Right lobe of liver (tissue), 6 donors: ENCODE data around the gene PKIG. TPM values are rescaled to one million over a fixed set of nuclear protein-coding genes. Genes with fewer than 3 reads are reported as not detected.
"Not testable (repeated sequence)": the region's sequence is repeated elsewhere in the genome, so short reads cannot be mapped to it uniquely, and the experiment has no call there.

ENCODE experiments used
- ATAC-seq, 4 donors: fragments of 200-7000 bp; cut with Tn5 transposase; one replicate each; pipeline ENCODE4 v1.9.1; 2020; ENCODE audit warnings: mild to moderate bottlenecking in 4 of 4, moderate library complexity in 4 of 4
- DNase-seq, 3 donors: peaks; one replicate each; pipeline ENCODE4 v3.0.0-alpha.2; 2020
- H3K27ac ChIP-seq, 3 donors: fragments of 200-600 bp; one replicate each; pipeline ENCODE4 v1.8.0; 2022
- H3K27me3 ChIP-seq, 2 donors: fragments of 200-600 bp; one replicate each; pipeline ENCODE4 v1.8.0; 2022
- H3K36me3 ChIP-seq, 4 donors: fragments of 200-600 bp; sonication (generic) in 1 of 4; one replicate each; pipeline versions ENCODE4 v1.5.1 to v1.8.0; 2017 to 2022; ENCODE audit warnings: control low read depth in 1 of 4
- H3K4me1 ChIP-seq, 4 donors: fragments of 200-600 bp; sonication (generic) in 1 of 4; one replicate each; pipeline versions ENCODE4 v1.5.1 to v1.8.0; 2017 to 2022; ENCODE audit warnings: control low read depth in 1 of 4
- H3K4me3 ChIP-seq, 3 donors: fragments of 200-600 bp; one replicate each; pipeline ENCODE4 v1.8.0; 2022
- H3K9me3 ChIP-seq, 4 donors: fragments of 200-600 bp; sonication (generic) in 1 of 4; one replicate each; pipeline versions ENCODE4 v1.5.1 to v1.8.0; 2017 to 2022; ENCODE audit warnings: control low read depth in 1 of 4
- CTCF ChIP-seq, 4 donors: fragments of 200-600 bp in 3 of 4; fragments of 450-650 bp in 1 of 4; IDR thresholded peaks; one replicate each; pipeline versions ENCODE4 v1.5.1 to v1.8.0; 2016 to 2022; ENCODE audit warnings: antibody characterized with exemption in 4 of 4, mild to moderate bottlenecking in 2 of 4
- POLR2A ChIP-seq: fragments of 450-650 bp; IDR thresholded peaks from one replicate; pipeline ENCODE4 v1.6.1; 2017; ENCODE audit warnings: antibody characterized with exemption, mild to moderate bottlenecking
- WGBS: methylation state at CpG from one replicate; pipeline ENCODE4 v1.1.6; 2018; ENCODE audit warnings: low coverage, low lambda C conversion rate; ENCODE audit not compliant: insufficient coverage; ENCODE audit errors: missing lambda C conversion rate; 5-methylcytosine and 5-hydroxymethylcytosine counted together
- intact Hi-C, 2 donors: fragments of 100-400 bp; cut with DNase I; formaldehyde crosslinking; loops; one replicate each; pipeline versions ENCODE4 v1.11.2 to v1.14.1; 2022
- total RNA-seq, 6 experiments: library from RNA; depleted of rRNA in 2 of 6; stranded (reverse); fragments of >200 nt in 2 of 6; fragmentation: NEBNext Ultra II Directional in 3 of 6; extraction: Animal tissue kit (Norgen Biotek cat#: 25700) in 3 of 6; gene quantifications; one replicate each; pipeline versions ENCODE4 v1.1.0 to v1.2.4, GENCODE V29; 2016 to 2023
- donor health status: DM: no; HTN: yes; CAD: no.
- donor health status: DM: no; HTN: no; CAD: no.
- donor health status: DM: no; HTN: no; CAD: no.
- donor health status: DM: no; HTN: yes; CAD: no.
- donor health status: DM: no; HTN: yes; CAD: no.

Gene PKIG
- total RNA-seq, 6 experiments from 2014 or later: 11.7 to 31.7 (median 21.8) TPM

GRCh38 chr20:44552950-44553908 is 29.1 kb upstream of the PKIG start:
- no peak overlapping the region for H3K27ac ChIP-seq
- intact Hi-C loops: no loop called here
- ATAC-seq (peak in 1 of 4 donors; percentile 35), DNase-seq (no peak)
- no peaks in the 10 kb centered on the region for H3K27me3 ChIP-seq
- no peak overlapping the region for H3K4me3 ChIP-seq
- H3K36me3 ChIP-seq: no peaks in the 10 kb centered on the region
- no peaks in the 10 kb centered on the region for H3K4me1 ChIP-seq
- no peaks in the 10 kb centered on the region for H3K9me3 ChIP-seq
- WGBS: 64% methylated on average over 6 of the region's 6 CpGs
- TF ChIP-seq POLR2A (no peak), CTCF (IDR thresholded peaks at IDR 0.05) (no peak)

- no peaks in the 10 kb centered on the region for H3K27me3 ChIP-seq
- no peaks in the 10 kb centered on the region for H3K4me1 ChIP-seq
- no peak for TF ChIP-seq CTCF (IDR thresholded peaks at IDR 0.05)
- TF ChIP-seq POLR2A: no peak
- intact Hi-C loops: no loop called here
- no peak for ATAC-seq
- DNase-seq: no peak
- H3K4me3 ChIP-seq: no peak overlapping the region
- no peaks in the 10 kb centered on the region for H3K36me3 ChIP-seq
- no peak overlapping the region for H3K27ac ChIP-seq
- no peaks in the 10 kb centered on the region for H3K9me3 ChIP-seq
Measured at GRCh38 chr20:44559302-44559701, 23.1 kb upstream of the PKIG start.

- no peaks in the 10 kb centered on the region for H3K27me3 ChIP-seq
- no peaks in the 10 kb centered on the region for H3K36me3 ChIP-seq
- intact Hi-C loops: no loop called here
- no peaks in the 10 kb centered on the region for H3K9me3 ChIP-seq
- no peak overlapping the region for H3K4me3 ChIP-seq
- no peak overlapping the region for H3K27ac ChIP-seq
- DNase-seq: no peak
- H3K4me1 ChIP-seq: no peaks in the 10 kb centered on the region
- WGBS: 95% methylated on average over 2 of the region's 2 CpGs
- TF ChIP-seq POLR2A: no peak
- no peak for TF ChIP-seq CTCF (IDR thresholded peaks at IDR 0.05)
- no peak for ATAC-seq
Measured at GRCh38 chr20:44560229-44560628, 22.1 kb upstream of the PKIG start.

- H3K36me3 ChIP-seq, ATAC-seq, H3K27me3 ChIP-seq, H3K4me1 ChIP-seq, intact Hi-C loops, H3K9me3 ChIP-seq, DNase-seq, H3K27ac ChIP-seq, H3K4me3 ChIP-seq: not testable (repeated sequence)
- 90% methylated on average over 6 of the region's 6 CpGs for WGBS
Measured at GRCh38 chr20:44560818-44561217, 21.6 kb upstream of the PKIG start.

GRCh38 chr20:44561876-44562275 is 20.5 kb upstream of the PKIG start:
- ATAC-seq (no peak), DNase-seq (no peak)
- no peaks in the 10 kb centered on the region for H3K4me1 ChIP-seq
- TF ChIP-seq POLR2A: no peak
- no peak for TF ChIP-seq CTCF (IDR thresholded peaks at IDR 0.05)
- no peak overlapping the region for H3K4me3 ChIP-seq
- no peaks in the 10 kb centered on the region for H3K27me3 ChIP-seq
- H3K36me3 ChIP-seq: no peaks in the 10 kb centered on the region
- H3K27ac ChIP-seq: no peak overlapping the region
- intact Hi-C loops: no loop called here
- no peaks in the 10 kb centered on the region for H3K9me3 ChIP-seq
